ENCODE results near the gene ERICH6B. TPM values are rescaled to one million over a fixed set of nuclear protein-coding genes. Genes with fewer than 3 reads are reported as not detected.
A peak's percentile ranks its signal among the peaks of the same experiment; 100 is the strongest.

The ERICH6B gene
- total RNA-seq, 1 donor from 2014 or later, result not detected

GRCh38 chr13:45627656-45628055, 12.1 kb upstream of the ERICH6B start:
- no peak for TF ChIP-seq CTCF (IDR thresholded peaks at IDR 0.05)
- no peak for ATAC-seq
- intact Hi-C loops (cut with DNase I), result no loop called here
- H3K27ac ChIP-seq, result no peak overlapping the region
- peaks cover 1% of the 10 kb centered on the region for H3K27me3 ChIP-seq (ENCODE audit: low read depth)
- no peak for DNase-seq
- no peak overlapping the region for H3K4me3 ChIP-seq
- no peaks in the 10 kb centered on the region for H3K9me3 ChIP-seq
- no peaks in the 10 kb centered on the region for H3K36me3 ChIP-seq
- no peaks in the 10 kb centered on the region for H3K4me1 ChIP-seq

- Histone ChIP-seq H3K4me1 (no peaks in the 10 kb centered on the region), H3K9me3 (no peaks in the 10 kb centered on the region), H3K36me3 (no peaks in the 10 kb centered on the region), H3K4me3 (no peak overlapping the region), H3K27ac (no peak overlapping the region), H3K27me3 (ENCODE audit: low read depth) (peaks cover 8% of the 10 kb centered on the region)
- DNase-seq, result no peak
- intact Hi-C loops (cut with DNase I), result no loop called here
- no peak for TF ChIP-seq CTCF (IDR thresholded peaks at IDR 0.05)
- no peak for ATAC-seq
Observed at GRCh38 chr13:45626731-45627374, 11.3 kb upstream of the ERICH6B start.

GRCh38 chr13:45623516-45624090, 8.1 kb upstream of the ERICH6B start:
- DNase-seq (no peak), ATAC-seq (no peak)
- Histone ChIP-seq H3K27me3 (ENCODE audit: low read depth) (peaks cover 15% of the 10 kb centered on the region), H3K4me3 (no peak overlapping the region), H3K27ac (no peak overlapping the region), H3K4me1 (no peaks in the 10 kb centered on the region), H3K9me3 (no peaks in the 10 kb centered on the region), H3K36me3 (no peaks in the 10 kb centered on the region)
- peak; percentile 48 for TF ChIP-seq CTCF (IDR thresholded peaks at IDR 0.05)
- intact Hi-C loops (cut with DNase I), result no loop called here

- Histone ChIP-seq H3K4me1 (no peaks in the 10 kb centered on the region), H3K4me3 (no peak overlapping the region), H3K36me3 (no peaks in the 10 kb centered on the region), H3K27ac (no peak overlapping the region), H3K27me3 (ENCODE audit: low read depth) (peaks cover 15% of the 10 kb centered on the region), H3K9me3 (no peaks in the 10 kb centered on the region)
- DNase-seq (no peak), ATAC-seq (no peak)
- TF ChIP-seq CTCF (IDR thresholded peaks at IDR 0.05), result no peak
- intact Hi-C loops (cut with DNase I), result no loop called here
Observed at GRCh38 chr13:45621950-45622349, 6.4 kb upstream of the ERICH6B start.

GRCh38 chr13:45607931-45608330, 7.6 kb downstream of the ERICH6B start:
- Histone ChIP-seq H3K27ac (no peak overlapping the region), H3K4me1 (no peaks in the 10 kb centered on the region), H3K27me3 (ENCODE audit: low read depth) (peaks cover 8% of the 10 kb centered on the region), H3K36me3 (no peaks in the 10 kb centered on the region), H3K9me3 (no peaks in the 10 kb centered on the region), H3K4me3 (no peak overlapping the region)
- TF ChIP-seq CTCF (IDR thresholded peaks at IDR 0.05), result no peak
- DNase-seq, result no peak
- ATAC-seq, result no peak
- intact Hi-C loops (cut with DNase I), result no loop called here

Data from lower lobe of right lung (tissue), 2 donors.